H1 (cell line): Measurements from ENCODE around the gene AANAT. TPM values are rescaled to one million over a fixed set of nuclear protein-coding genes. Genes with fewer than 3 reads are reported as not detected.

ENCODE experiments used
- NANOG ChIP-seq: IDR thresholded peaks from 2 replicates; pipeline ENCODE4 v1.6.1; 2011; ENCODE audit warnings: low read length, low read depth, mild to moderate bottlenecking, inconsistent platforms; ENCODE audit not compliant: insufficient read depth, poor library complexity, severe bottlenecking
- polyA plus RNA-seq, 7 experiments: library from polyadenylated mRNA; depleted of rRNA in 3 of 7; stranded (reverse) in 5 of 7; unstranded in 2 of 7; fragments of >200 nt in 5 of 7; fragments of 200-250 nt in 2 of 7; gene quantifications; 1 replicate in 5 of 7; 2 replicates in 1 of 7; 4 replicates in 1 of 7; pipeline versions ENCODE4 v1.2.1 to v1.2.3, GENCODE V29; 2011 to 2013; ENCODE audit warnings: missing spikeins in 2 of 7, mixed read lengths in 2 of 7
- total RNA-seq: library from RNA; stranded (reverse); fragmentation: NEBNext Ultra II Directional; extraction: Animal tissue kit (Norgen Biotek cat#: 25700); gene quantifications from 2 replicates; pipeline ENCODE4 v1.2.1, GENCODE V29; 2021

AANAT gene
- total and polyA plus RNA-seq, 2 of the 8 experiments (the other 6 are each of a cell fraction or from before 2014, with no cell fraction given): 0.53 TPM; not detected in 1

GRCh38 chr17:76497699-76497978 lies 30.2 kb downstream of the AANAT start (continued):
- no peak for TF ChIP-seq NANOG
